GM08714 (cell line): ENCODE data around the gene MBTPS1.

Experiments used
- H3K4me3 ChIP-seq: fragments of 200-500 bp; sonication (Bioruptor generic); 2 replicates; pipeline ENCODE4 v1.5.1; 2014; ENCODE audit warnings: mild to moderate bottlenecking, low read length, inconsistent platforms
- ZNF274 ChIP-seq: IDR thresholded peaks from 2 replicates; pipeline ENCODE4 v1.6.1; 2012; ENCODE audit warnings: mild to moderate bottlenecking, low read depth, low read length

Gene MBTPS1

GRCh38 chr16:84038469-84038868, 78.3 kb downstream of the MBTPS1 start:
- no peak for TF ChIP-seq ZNF274
- H3K4me3 ChIP-seq, result no peak overlapping the region

GRCh38 chr16:84036982-84037425, 79.7 kb downstream of the MBTPS1 start:
- no peak overlapping the region for H3K4me3 ChIP-seq
- no peak for TF ChIP-seq ZNF274

- H3K4me3 ChIP-seq, result no peak overlapping the region
- TF ChIP-seq ZNF274, result no peak
Observed at GRCh38 chr16:84036131-84036530, 80.6 kb downstream of the MBTPS1 start.

- no peak overlapping the region for H3K4me3 ChIP-seq
- no peak for TF ChIP-seq ZNF274
Observed at GRCh38 chr16:84034516-84034915, 82.2 kb downstream of the MBTPS1 start.

GRCh38 chr16:84033251-84034195, 83.2 kb downstream of the MBTPS1 start:
- no peak for TF ChIP-seq ZNF274
- H3K4me3 ChIP-seq, result no peak overlapping the region

GRCh38 chr16:84032458-84033178, 84.1 kb downstream of the MBTPS1 start:
- no peak overlapping the region for H3K4me3 ChIP-seq
- TF ChIP-seq ZNF274, result no peak

GRCh38 chr16:84031556-84031955, 85.2 kb downstream of the MBTPS1 start:
- no peak for TF ChIP-seq ZNF274
- no peak overlapping the region for H3K4me3 ChIP-seq

- no peak overlapping the region for H3K4me3 ChIP-seq
- no peak for TF ChIP-seq ZNF274
Observed at GRCh38 chr16:84029297-84030047, 87.3 kb downstream of the MBTPS1 start.

- no peak overlapping the region for H3K4me3 ChIP-seq
- TF ChIP-seq ZNF274, result no peak
Observed at GRCh38 chr16:84027625-84028024, 89.1 kb downstream of the MBTPS1 start.

GRCh38 chr16:84026606-84027005, 90.1 kb downstream of the MBTPS1 start:
- TF ChIP-seq ZNF274, result no peak

GRCh38 chr16:84024854-84025253, 91.9 kb downstream of the MBTPS1 start:
- TF ChIP-seq ZNF274, result no peak

More at GRCh38 chr16:84026606-84027005, 90.1 kb downstream of the MBTPS1 start:
- no peak overlapping the region for H3K4me3 ChIP-seq

GRCh38 chr16:84022644-84023043, 94.1 kb downstream of the MBTPS1 start:
- TF ChIP-seq ZNF274, result no peak

More at GRCh38 chr16:84024854-84025253, 91.9 kb downstream of the MBTPS1 start:
- H3K4me3 ChIP-seq, result no peak overlapping the region

GRCh38 chr16:84021488-84021887, 95.3 kb downstream of the MBTPS1 start:
- TF ChIP-seq ZNF274, result no peak
- no peak overlapping the region for H3K4me3 ChIP-seq

More at GRCh38 chr16:84022644-84023043, 94.1 kb downstream of the MBTPS1 start:
- H3K4me3 ChIP-seq, result no peak overlapping the region

GRCh38 chr16:84020353-84020752, 96.4 kb downstream of the MBTPS1 start:
- no peak overlapping the region for H3K4me3 ChIP-seq
- TF ChIP-seq ZNF274, result no peak
